GM18858 (cell line): ENCODE data around the gene CCL11.
"Not testable (repeated sequence)": the region's sequence is repeated elsewhere in the genome, so short reads cannot be mapped to it uniquely, and the experiment has no call there.

Experiments
- ATAC-seq: cut with Tn5 transposase; IDR thresholded peaks from one replicate; pipeline ENCODE4 v1.9.1; 2021; ENCODE audit not compliant: unreplicated experiment

Gene CCL11

DNA sequence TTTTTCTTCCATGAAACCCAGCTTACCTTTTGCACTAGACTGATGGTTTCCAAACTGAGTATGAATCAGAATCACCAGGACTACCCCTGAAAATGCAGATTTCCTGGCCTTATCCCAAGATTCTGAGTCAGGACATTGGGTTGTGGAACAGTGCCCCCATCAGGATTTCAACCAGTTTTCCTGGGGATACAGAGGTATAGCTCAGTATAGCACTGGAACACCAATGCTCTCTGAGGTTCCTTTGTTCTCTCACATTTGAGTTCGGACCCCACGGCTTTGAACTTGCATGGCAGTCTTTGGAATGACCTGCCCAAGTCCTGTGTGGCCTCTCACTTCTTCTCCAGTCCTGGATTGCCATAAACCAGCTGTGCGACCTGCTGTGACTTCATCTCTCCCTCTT is 20.9 kb downstream of the CCL11 start:
- no peak for ATAC-seq

DNA sequence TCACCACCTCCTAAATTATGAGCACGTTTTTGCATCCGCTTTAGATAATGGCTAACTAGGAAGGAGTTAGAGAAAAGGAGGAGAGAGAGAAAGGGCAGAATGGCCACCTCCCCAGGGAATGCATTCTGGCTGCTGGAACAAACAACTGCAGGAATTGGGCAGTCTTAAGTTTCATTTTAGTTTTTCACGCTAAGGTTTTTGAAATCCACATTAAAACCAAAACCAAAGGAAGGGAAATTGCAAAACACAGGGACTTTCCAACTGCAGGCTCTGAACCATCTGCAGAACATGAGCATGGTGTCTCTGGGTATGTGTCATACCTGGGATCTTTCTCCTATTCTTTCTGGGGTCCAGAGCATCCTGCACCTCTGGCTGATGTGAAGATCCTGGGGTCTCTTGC is 21.6 kb downstream of the CCL11 start:
- no peak for ATAC-seq

- ATAC-seq: no peak
Observed at GRCh38 chr17:34308371-34308770, 22.8 kb downstream of the CCL11 start.

GRCh38 chr17:34311291-34311690 is 25.7 kb downstream of the CCL11 start:
- no peak for ATAC-seq

GRCh38 chr17:34312080-34312479 is 26.5 kb downstream of the CCL11 start:
- ATAC-seq: no peak

DNA sequence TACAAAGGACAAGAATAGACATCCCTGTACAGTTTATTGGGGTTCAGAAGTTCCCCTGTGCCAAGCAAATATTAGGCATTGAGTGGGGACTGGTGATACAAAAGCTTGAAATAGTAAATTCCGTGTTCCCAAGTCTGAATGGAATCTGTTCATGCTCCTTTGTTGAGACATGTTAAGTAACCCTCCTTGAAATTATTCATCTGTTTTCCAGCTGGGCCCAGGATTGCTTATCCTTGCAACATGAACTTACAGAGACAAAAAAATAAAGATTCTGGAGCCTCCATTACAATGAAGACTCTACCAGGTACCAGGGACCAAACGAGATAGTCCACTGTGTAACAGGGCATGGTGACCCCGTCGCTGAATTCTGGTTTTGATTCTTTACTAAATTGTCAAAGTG is 27.6 kb downstream of the CCL11 start:
- no peak for ATAC-seq

DNA sequence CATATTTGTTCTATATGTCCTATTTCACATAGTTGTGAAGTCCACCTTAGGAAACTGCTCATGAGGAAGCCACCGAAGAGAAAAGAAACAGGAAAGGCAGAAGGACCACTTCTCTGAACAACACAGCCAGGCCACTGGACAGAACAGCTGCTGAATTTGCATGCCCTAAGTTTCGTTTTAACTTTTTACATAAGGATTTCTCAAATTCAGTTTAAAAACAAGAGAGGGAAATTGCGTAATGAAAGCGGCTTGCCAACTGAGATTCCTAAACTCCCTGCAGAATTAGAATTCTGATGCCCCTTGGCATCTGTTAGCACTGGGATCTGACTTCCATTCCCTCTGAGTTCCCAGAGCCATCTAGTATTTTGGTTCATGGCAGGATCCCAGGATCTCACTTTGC is 28.7 kb downstream of the CCL11 start:
- ATAC-seq: no peak

- no peak for ATAC-seq
Observed at GRCh38 chr17:34318474-34318873, 32.9 kb downstream of the CCL11 start.

- ATAC-seq: no peak
Observed at GRCh38 chr17:34319039-34319483, 33.5 kb downstream of the CCL11 start, which contains the start of gene CCL8. Gene CCL8, plus strand, starts transcription at chr17:34319435. Its CDS starts 67 bp downstream, at chr17:34319502.

DNA sequence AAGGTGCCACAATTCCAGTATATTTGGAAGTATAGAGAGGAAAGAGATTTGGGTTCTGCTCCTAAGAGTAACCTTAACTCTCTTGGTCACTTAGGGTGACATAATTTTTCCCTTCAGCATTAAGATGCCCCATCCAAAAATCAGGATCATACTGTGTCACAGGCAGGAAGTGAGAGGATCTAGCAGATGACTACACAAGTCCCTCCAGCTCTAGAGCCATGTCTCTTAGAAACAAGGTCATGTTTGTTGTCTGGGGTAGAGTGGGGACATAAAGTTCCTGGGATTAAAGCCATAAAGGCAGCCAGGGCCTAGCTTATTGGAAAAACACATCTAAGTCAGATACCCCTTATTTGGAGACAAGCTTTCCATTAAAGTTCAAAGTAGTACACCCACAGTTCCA is 36.4 kb downstream of the CCL11 start:
- ATAC-seq: no peak

DNA sequence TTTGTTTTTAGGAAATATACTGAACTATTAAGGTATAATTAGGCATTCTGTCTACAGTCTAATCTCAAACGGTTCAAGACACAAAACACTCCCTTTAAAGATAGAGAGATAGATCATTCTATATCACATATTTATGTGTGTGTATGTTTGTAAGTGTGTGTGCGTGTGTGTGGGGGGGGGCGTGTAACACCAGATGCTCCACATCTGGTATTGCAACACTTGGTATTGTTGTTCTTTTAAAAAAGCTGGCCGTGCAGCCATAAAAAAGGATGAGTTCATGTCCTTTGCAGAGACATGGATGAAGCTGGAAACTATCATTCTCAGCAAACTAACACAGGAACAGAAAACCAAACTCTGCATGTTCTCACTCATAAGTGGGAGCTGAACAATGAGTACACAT is 42.0 kb downstream of the CCL11 start:
- ATAC-seq: not testable (repeated sequence)

DNA sequence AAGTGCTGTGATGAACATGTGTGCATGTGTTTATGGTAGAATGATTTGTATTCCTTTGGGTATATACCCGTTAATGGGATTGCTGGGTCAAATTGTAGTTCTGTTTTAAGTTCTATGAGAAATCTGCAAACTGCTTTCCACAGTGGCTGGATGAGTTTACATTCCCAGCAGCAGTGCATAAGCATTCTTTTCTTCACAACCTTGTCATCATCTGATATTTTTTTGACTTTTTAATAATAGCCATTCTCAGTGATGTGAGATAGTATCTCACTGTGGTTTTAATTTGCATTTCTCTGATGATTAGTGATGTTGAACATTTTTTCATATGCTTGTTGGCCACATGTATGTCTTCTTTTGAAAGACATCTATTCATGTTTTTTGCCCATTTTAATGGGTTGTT is 52.2 kb downstream of the CCL11 start:
- ATAC-seq: no peak
